ENCODE measurements around the gene SPI1. TPM values are rescaled to one million over a fixed set of nuclear protein-coding genes. Genes with fewer than 3 reads are reported as not detected.

The SPI1 gene
- total RNA-seq, 4 donors from 2014 or later: 4.7 to 13.4 (median 9.8) TPM

DNA sequence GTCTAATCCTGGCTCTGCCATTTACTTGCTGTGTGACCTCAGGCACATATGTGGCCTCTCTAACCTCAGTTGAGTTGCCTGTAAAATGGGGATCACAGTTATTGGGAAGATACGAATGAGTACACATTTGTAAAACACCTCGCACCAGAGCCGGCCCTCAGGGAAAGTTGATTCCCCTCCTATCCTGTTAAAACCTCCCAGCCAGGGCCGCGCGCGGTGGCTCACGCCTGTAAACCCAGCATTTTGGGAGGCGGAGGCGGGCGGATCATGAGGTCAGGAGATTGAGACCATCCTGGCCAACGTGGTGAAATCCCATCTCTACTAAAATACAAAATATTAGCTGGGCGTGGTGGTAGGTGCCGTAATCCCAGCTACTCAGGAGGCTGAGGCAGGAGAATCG, 18.0 kb downstream of the SPI1 start:
- Histone ChIP-seq H3K9me3 (no peaks in the 10 kb centered on the region), H3K27me3 (no peaks in the 10 kb centered on the region), H3K4me1 (peaks cover 6% of the 10 kb centered on the region), H3K27ac (no peak overlapping the region), H3K4me3 (no peak overlapping the region), H3K36me3 (no peaks in the 10 kb centered on the region)
- TF ChIP-seq, protein P1, sequence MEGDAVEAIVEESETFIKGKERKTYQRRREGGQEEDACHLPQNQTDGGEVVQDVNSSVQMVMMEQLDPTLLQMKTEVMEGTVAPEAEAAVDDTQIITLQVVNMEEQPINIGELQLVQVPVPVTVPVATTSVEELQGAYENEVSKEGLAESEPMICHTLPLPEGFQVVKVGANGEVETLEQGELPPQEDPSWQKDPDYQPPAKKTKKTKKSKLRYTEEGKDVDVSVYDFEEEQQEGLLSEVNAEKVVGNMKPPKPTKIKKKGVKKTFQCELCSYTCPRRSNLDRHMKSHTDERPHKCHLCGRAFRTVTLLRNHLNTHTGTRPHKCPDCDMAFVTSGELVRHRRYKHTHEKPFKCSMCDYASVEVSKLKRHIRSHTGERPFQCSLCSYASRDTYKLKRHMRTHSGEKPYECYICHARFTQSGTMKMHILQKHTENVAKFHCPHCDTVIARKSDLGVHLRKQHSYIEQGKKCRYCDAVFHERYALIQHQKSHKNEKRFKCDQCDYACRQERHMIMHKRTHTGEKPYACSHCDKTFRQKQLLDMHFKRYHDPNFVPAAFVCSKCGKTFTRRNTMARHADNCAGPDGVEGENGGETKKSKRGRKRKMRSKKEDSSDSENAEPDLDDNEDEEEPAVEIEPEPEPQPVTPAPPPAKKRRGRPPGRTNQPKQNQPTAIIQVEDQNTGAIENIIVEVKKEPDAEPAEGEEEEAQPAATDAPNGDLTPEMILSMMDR (IDR thresholded peaks at IDR 0.05): no peak
- TF ChIP-seq POLR2AphosphoS5 (IDR thresholded peaks at IDR 0.05) (no peak), EP300 (IDR thresholded peaks at IDR 0.05) (no peak), POLR2A (IDR thresholded peaks at IDR 0.05) (no peak)
- WGBS: 94% methylated on average over 15 of the region's 15 CpGs
- no peak for DNase-seq (ENCODE audit: low spot score in 2 of 2)

DNA sequence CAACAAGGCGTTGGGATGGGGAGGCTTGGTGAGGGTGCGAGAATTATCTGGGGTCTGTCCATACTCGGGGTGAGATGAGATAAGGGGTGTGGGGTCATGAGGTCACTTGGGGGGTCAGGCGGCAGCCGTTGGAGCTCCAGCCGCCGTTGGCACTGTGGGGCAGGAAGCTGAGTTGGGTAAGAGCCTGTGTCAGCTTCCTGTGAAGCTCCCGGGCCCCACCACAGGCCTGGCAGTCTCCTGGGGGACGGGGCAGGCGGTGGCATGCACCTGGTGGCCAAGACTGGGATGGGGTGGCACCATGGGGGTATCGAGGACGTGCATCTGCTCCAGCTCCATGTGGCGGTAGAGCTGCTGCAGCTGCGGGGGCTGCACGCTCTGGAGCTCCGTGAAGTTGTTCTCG, 18.8 kb downstream of the SPI1 start:
- no peaks in the 10 kb centered on the region for H3K9me3 ChIP-seq
- H3K4me1 ChIP-seq: peaks cover 14% of the 10 kb centered on the region
- no peak overlapping the region for H3K27ac ChIP-seq
- TF ChIP-seq EP300 (IDR thresholded peaks at IDR 0.05) (no peak), POLR2A (IDR thresholded peaks at IDR 0.05) (no peak), POLR2AphosphoS5 (IDR thresholded peaks at IDR 0.05) (no peak)
- TF ChIP-seq, protein P1 (IDR thresholded peaks at IDR 0.05): no peak
- WGBS: 74% methylated on average over 9 of the region's 17 CpGs
- no peak for DNase-seq (ENCODE audit: low spot score in 2 of 2)
- no peaks in the 10 kb centered on the region for H3K27me3 ChIP-seq
- no peak overlapping the region for H3K4me3 ChIP-seq
- H3K36me3 ChIP-seq: no peaks in the 10 kb centered on the region

DNA sequence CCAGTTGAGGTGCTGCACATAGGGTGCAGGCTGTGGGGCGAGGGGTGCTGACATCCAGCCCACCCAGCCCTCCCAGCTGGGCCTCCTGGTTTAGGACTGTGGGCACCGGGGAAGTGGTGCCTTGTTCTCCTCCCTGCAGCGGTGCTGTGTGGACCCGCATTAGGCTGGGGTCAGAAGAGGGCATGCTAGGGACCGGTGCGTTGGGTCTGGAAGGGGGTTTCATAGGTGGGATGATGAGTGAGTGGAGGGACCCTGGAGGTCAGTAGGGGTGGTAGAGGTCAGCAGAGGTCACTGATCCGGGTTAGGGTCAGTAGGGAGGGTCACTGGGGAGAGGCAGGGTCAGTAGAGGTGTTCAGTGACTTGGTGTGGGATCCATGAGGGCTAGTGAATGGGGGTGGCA, 19.2 kb downstream of the SPI1 start:
- Histone ChIP-seq H3K27me3 (no peaks in the 10 kb centered on the region), H3K4me1 (peaks cover 16% of the 10 kb centered on the region), H3K4me3 (no peak overlapping the region), H3K9me3 (no peaks in the 10 kb centered on the region), H3K27ac (no peak overlapping the region), H3K36me3 (no peaks in the 10 kb centered on the region)
- TF ChIP-seq EP300 (IDR thresholded peaks at IDR 0.05) (no peak), POLR2AphosphoS5 (IDR thresholded peaks at IDR 0.05) (no peak), POLR2A (IDR thresholded peaks at IDR 0.05) (no peak)
- TF ChIP-seq, protein P1 (IDR thresholded peaks at IDR 0.05): no peak
- no peak for DNase-seq (ENCODE audit: low spot score in 2 of 2)
- 85% methylated on average over 7 of the region's 7 CpGs for WGBS

DNA sequence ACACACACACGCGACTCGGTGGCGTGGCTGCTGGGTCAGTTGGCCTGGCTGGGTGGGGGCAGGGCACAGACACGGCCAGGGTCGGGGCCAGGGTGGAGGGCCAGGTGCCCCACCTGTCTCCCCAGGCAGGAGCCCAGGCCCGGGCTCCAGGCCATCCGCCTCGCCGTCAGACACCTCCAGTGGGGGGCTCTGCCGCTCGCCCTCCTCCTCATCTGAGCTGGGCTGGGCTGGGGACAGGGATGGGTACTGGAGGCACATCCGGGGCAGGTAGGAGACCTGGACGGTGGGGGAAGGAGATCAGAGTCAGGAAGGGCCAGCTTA, 19.7 kb downstream of the SPI1 start:
- H3K27me3 ChIP-seq: no peaks in the 10 kb centered on the region
- H3K36me3 ChIP-seq: no peaks in the 10 kb centered on the region
- no peaks in the 10 kb centered on the region for H3K9me3 ChIP-seq
- no peak overlapping the region for H3K27ac ChIP-seq
- WGBS: 80% methylated on average over 9 of the region's 14 CpGs
- no peak overlapping the region for H3K4me3 ChIP-seq
- DNase-seq (ENCODE audit: low spot score in 2 of 2): no peak
- peaks cover 16% of the 10 kb centered on the region for H3K4me1 ChIP-seq
- no peak for TF ChIP-seq POLR2A (IDR thresholded peaks at IDR 0.05)
- TF ChIP-seq, protein P1 (IDR thresholded peaks at IDR 0.05): no peak
- TF ChIP-seq POLR2AphosphoS5 (IDR thresholded peaks at IDR 0.05): no peak
- TF ChIP-seq EP300 (IDR thresholded peaks at IDR 0.05): no peak

DNA sequence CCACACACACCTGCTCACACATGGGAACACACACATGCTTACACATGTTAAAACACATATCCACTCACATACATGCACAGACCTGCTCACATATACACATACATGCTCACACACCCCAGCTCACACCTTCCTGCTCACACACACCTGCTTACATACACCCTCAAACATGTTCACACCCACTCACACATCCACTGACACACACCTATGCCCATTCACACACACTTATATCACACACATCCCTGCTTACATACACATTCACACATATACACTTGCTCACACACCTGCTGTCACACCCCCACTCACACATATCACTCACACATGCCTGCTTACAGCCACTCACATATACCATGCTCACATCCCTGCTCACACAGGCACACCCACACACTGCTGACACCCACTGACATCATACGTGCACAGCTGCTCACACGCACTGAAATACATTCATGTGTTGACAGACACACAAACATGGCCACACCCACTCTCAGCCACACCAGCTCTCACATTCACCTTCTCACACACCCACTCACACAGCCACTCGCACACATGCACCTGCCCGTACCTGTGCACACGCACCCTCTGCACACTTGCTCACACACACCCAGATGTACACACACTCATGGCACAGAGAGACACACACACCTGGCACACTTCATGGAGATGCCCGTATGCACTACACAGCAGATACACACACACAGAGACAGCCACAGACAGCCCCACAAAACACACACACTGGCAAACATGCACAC, 20.2 kb downstream of the SPI1 start:
- no peak overlapping the region for H3K27ac ChIP-seq
- H3K36me3 ChIP-seq: no peaks in the 10 kb centered on the region
- H3K4me1 ChIP-seq: peaks cover 16% of the 10 kb centered on the region
- TF ChIP-seq POLR2AphosphoS5 (IDR thresholded peaks at IDR 0.05): no peak
- TF ChIP-seq EP300 (IDR thresholded peaks at IDR 0.05): no peak
- TF ChIP-seq POLR2A (IDR thresholded peaks at IDR 0.05): no peak
- TF ChIP-seq, protein P1 (IDR thresholded peaks at IDR 0.05): no peak
- WGBS: 80% methylated on average over 6 of the region's 6 CpGs
- H3K27me3 ChIP-seq: no peaks in the 10 kb centered on the region
- no peak for DNase-seq (ENCODE audit: low spot score in 2 of 2)
- H3K9me3 ChIP-seq: no peaks in the 10 kb centered on the region
- no peak overlapping the region for H3K4me3 ChIP-seq
